GM12874 (cell line): ENCODE measurements around the gene OR4D2.

Experiments
- CTCF ChIP-seq: IDR thresholded peaks from 2 replicates; pipeline ENCODE4 v1.5.1; 2011; ENCODE audit warnings: low read depth, mild to moderate bottlenecking, control low read depth, low read length, moderate library complexity; ENCODE audit not compliant: insufficient read depth

OR4D2 gene

GRCh38 chr17:58156839-58157803, 9.7 kb upstream of the OR4D2 start:
- TF ChIP-seq CTCF = no peak

DNA sequence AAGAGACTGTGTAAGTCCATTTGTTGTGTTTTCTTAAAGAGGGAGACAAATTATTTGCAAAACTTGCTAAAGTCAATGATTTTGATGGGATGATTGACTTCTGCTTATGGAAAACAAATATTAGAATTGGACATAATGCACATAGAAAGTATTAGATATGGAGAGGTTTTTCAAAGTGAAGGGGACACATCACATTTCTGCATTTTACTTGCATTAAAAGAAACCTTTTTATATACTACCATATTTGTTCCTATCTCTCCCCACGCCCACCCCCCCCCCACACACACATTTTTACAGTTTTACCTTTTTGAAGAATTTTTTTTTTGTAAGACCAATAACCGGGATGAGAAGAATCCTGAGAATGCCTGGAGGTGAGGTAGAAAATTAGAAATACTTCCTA, 8.6 kb upstream of the OR4D2 start:
- TF ChIP-seq CTCF = no peak

DNA sequence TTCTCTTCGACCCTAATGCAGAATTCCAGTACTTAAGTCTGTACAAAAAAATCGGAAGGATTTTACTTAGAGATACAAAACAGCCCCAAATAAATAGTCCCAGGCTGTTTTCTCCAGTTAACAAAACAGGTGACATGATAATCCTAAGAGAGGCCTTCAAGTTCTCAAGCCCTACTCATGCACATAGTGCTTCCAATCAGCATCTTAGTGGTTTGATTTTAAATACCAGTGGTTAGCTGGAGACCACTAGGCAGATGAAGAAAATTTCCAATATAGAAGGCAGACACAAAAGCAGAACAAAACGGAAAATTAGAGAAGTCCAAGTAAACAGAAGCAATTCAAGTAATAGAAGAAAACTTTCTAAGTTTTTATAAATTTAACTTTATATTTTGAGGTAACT, 5.2 kb upstream of the OR4D2 start:
- TF ChIP-seq CTCF = no peak

DNA sequence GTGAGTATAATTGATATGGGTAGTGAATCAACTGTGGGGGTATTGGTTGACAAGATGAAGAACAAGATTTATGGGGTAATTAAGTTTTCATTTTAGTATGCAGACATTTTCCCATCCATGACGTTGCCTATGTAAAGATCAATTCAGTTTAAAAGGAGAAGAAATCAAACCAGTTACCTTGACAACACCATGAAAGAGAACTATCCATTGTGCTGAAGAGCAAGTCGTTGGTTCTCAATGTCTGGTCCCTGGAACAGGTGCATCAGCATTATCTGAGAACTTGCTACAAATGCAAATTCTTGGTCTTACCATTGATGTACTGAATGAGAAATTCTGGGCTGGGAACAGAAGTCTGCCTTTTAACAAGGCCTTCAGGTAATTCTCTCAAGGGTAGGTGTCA, 801 bp upstream of the OR4D2 start:
- TF ChIP-seq CTCF = no peak

DNA sequence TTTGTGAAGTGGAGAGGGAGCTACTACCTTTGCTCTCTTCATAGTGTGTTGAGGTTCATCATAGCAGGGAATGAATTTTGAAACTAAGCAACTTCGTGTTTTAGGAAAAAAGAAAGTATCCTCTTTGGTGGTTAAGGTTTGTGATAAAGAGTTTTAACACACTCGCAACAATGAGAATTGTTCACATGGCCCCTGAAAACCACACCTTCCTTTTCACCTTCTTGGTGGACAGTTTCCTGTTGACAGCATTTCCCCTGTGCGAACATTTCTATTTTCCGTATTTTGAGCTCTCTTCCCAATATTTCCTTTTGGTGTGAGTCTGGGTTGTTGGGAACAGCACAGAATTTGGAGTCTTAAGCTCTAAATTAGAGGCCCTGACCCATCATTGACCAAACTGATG, 3.8 kb downstream of the OR4D2 start:
- no peak for TF ChIP-seq CTCF

DNA sequence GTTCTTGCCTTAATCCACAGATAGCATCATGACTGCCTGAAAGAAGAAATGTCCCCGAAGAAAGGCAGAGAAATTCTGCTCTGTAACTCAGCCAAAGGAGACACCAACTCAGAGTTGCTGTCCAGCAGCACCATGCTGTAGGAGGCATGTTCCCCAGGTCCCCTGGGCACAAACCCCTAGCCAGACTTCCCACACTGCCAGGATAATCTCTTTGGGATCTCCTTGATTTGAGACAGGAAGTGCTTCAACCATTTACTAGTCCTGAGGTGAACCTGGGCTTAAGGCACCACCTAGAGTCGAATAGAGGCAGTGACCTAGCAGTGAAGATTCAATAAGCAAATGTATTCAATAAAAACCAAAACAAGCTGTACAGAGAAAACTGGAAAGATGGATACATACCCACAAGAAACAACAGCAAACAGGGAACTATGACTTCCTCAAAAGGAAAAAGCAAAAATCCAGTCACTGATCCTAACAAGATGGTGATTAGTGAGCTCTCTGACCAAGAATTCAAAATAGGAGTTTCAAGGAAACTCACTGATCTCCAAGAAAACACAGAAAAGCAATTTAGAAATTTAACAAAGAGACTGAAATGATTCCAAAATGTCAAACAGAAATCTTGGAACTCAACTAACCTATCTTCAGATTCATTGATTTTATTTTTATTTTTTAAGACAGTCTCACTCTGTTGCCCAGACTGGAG, 5.7 kb downstream of the OR4D2 start:
- TF ChIP-seq CTCF = peak; percentile 49; the same call in 1 of the 2 replicates

- TF ChIP-seq CTCF = no peak
These were observed 8.1 kb downstream of the OR4D2 start for GRCh38 chr17:58174871-58175270.
